ENCODE results near the gene HPGDS.
"Not testable (repeated sequence)": the region's sequence is repeated elsewhere in the genome, so short reads cannot be mapped to it uniquely, and the experiment has no call there.

The HPGDS gene

GRCh38 chr4:94356444-94356843 is 13.8 kb upstream of the HPGDS start:
- DNase-seq (no peak), ATAC-seq (no peak)

- no peak for ATAC-seq
- DNase-seq: no peak
Measured at GRCh38 chr4:94354474-94354896, 11.8 kb upstream of the HPGDS start.

DNA sequence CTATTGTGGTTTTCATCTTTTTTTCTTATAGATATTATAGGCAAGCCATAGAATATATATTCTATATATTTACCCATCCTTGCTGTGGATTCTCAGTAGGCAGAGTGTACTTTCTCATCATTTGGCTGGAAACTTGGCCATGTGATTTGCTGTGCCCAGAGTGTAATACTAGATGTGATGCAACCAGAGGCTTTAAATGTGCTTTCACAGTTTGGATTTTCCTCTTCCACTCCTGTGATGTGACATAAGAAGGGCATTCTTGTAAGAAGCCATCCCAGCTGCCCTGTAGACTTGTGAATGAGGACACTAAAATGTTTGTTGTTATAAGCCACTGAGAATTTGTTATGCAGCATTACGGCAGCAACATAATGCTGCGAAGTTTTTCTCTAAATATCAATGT is 10.4 kb upstream of the HPGDS start:
- ATAC-seq (no peak), DNase-seq (no peak)

- DNase-seq (no peak), ATAC-seq (no peak)
Measured at GRCh38 chr4:94352163-94352562, 9.5 kb upstream of the HPGDS start.

- DNase-seq (no peak), ATAC-seq (no peak)
Measured at GRCh38 chr4:94351319-94351718, 8.7 kb upstream of the HPGDS start.

DNA sequence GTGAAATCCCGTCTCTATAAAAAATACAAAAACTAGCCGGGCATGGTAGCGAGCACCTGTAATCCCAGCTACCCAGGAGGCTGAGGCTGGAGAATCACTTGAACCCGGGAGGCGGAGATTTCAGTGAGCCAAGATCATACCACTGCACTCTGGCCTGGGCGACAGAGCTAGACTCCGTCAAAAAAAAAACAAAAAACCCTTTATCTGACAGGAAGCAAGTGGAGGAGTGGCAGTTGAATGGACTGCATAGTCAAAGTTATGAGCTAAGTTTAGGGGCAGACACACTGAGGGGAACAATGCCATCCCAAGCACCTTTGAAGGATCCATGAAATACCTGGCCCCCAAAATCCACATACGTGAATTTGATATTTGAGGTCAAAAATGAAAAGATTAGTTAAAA is 7.5 kb upstream of the HPGDS start:
- no peak for DNase-seq
- ATAC-seq: no peak

- ATAC-seq (peak; percentile 70), DNase-seq (no peak)
Measured at GRCh38 chr4:94349193-94349592, 6.6 kb upstream of the HPGDS start.

DNA sequence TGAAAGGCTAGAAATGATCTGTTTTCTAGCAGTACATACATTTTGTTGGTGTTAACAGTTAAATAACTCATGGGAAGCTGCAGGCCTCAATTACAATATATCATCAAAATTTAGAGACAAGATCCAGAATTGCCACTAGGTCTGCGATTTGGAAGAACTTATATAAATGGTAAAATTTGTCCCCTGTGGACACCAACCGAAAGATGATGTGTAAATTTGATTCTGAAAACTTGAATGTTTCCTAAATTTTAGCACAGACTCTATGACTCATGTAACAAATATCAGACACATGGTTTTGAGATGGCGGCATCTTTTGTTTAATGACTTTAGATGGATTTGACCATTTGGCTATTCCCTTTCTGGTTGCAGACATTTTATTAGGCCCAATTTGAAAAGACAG is 6.0 kb upstream of the HPGDS start:
- ATAC-seq (peak; percentile 50), DNase-seq (no peak)

GRCh38 chr4:94346541-94346940 is 3.9 kb upstream of the HPGDS start:
- ATAC-seq: no peak
- DNase-seq: no peak

GRCh38 chr4:94345969-94346368 is 3.3 kb upstream of the HPGDS start:
- ATAC-seq: no peak
- DNase-seq: no peak

- ATAC-seq: no peak
- DNase-seq: no peak
Measured at GRCh38 chr4:94345266-94345665, 2.6 kb upstream of the HPGDS start.

GRCh38 chr4:94344457-94344856 is 1.8 kb upstream of the HPGDS start:
- ATAC-seq (no peak), DNase-seq (no peak)

DNA sequence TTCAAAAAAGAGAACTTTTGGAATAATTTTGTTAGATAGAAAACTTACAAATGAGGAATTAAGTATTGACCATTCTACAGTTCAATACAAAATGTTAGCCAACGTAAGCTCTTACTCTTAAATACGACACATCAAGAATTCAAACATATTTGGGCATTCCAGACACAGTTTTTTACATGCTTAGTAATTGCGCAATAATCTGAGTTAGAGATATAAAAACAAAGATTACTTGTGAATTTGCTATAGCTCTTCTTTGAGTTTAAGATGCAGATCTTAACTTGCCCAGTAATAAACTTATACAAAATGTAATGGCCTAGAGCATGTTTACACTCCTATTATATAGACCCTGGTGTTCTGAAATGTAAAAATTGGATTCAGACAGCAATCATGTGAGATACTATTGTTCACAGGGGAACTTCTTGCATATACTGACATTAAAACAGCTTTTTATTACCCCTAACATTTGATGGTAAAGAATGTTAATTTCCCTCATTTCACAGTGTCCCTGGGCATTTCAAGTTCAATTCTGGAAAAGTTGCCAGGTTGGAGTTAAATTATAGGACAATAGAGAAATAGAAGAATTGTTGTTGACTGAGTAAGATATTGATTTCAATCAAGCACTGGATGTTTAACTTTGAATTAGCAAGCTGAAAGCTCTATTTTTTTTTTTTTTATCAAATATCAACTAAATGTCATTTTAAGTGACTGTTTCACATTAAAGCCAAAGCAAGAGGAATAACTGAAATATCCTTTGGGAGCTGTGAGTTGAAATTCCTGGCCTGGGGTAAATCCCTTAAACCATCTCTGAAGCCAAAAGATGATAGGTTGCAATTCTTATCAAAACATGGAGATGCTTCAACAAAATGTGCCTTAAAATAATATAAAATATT is 910 bp downstream of the HPGDS start:
- no peak for DNase-seq
- ATAC-seq: no peak

- peak; percentile 30 for ATAC-seq
Measured at GRCh38 chr4:94339779-94340178, 2.9 kb downstream of the HPGDS start.

DNA sequence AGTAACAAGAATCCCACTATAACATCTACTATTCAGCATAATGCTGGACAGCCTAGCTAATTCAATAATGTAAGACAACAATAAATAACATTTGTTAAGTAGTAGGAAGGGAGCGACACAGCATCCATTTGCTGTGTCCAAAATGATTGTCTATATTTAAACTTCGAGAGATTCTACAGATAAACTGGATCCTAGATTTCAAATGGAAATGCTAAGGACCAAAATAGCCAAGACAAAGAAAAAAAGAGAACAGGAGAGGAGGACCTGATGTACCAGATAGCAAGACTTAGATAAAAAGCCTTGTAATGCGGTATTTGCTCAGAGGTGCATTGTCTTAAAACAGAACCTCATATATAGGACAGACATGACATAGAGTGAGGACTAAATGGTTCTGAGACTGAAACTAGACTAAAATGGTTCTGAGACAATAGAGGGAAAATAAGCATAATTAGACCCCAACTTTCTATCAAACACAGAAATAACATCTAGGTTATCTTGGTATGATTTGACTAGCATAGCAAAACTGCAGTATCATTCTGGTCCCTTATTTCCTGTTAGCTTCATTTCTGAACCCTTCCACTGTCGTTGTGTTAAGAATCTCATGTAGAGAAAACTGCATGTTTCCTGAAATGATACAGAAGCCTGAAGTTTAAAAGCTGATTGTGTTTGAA is 3.8 kb downstream of the HPGDS start:
- DNase-seq (no peak), ATAC-seq (peak; percentile 80)

More at GRCh38 chr4:94339779-94340178, 2.9 kb downstream of the HPGDS start:
- DNase-seq: no peak

DNA sequence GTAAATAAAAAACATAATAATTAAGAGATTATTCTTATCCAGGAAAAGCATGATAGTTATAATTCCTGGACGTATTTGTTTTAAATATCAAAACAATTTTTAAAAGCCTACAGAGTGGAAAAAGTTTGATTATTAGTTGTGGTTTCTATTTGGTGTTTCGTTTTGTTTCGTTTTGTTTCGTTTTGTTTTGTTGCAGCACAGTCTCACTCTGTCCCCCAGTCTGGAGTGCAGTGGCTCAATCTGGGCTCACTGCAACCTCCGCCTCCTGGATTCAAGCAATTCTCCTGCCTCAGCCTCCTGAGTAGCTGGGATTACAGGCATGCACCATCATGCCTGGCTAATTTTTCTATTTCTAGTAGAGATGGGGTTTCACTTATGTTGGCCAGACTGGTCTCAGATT is 5.8 kb downstream of the HPGDS start:
- DNase-seq, ATAC-seq: not testable (repeated sequence)

DNA sequence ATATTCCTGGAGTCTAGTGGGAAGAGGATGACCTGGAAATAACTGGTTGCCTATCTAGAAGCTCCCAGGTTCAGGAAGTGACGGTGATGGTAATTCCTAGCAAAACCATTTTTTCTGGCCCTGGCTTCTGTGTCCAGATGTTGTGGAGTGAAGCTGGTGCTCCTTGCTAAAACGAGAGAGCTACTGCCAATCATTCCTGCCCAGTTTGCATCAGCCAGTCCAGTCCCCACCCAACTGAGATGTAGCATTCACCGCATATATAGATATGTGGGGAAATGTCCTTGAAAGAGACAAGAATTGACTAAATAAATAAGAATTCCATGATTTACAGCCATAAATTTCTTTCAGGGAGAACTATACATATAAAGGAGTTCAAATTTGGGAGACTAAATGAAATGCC is 6.3 kb downstream of the HPGDS start:
- DNase-seq (no peak), ATAC-seq (no peak)

GRCh38 chr4:94334962-94335361 is 7.7 kb downstream of the HPGDS start:
- ATAC-seq: no peak
- no peak for DNase-seq

- no peak for ATAC-seq
- no peak for DNase-seq
Measured at GRCh38 chr4:94334476-94334875, 8.2 kb downstream of the HPGDS start.

DNA sequence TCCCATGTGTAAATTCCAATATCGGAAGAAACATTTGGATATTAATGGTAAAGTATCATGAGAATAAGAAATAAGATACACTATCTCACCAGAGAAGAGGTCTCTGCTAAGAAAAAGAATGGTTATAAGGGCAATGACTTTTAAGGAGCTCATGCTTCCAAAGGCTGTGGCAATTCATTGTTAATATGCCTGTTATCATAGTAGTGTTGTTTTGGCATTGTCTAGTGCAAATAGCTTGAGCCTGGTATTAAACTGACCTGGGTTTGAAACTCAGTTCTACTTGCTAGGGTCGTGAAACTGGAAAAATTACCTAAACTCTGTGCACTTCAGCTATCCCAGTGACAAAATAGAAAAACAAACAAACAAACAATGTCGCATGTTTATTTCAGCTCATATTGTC is 8.8 kb downstream of the HPGDS start:
- ATAC-seq (no peak), DNase-seq (no peak)

DNA sequence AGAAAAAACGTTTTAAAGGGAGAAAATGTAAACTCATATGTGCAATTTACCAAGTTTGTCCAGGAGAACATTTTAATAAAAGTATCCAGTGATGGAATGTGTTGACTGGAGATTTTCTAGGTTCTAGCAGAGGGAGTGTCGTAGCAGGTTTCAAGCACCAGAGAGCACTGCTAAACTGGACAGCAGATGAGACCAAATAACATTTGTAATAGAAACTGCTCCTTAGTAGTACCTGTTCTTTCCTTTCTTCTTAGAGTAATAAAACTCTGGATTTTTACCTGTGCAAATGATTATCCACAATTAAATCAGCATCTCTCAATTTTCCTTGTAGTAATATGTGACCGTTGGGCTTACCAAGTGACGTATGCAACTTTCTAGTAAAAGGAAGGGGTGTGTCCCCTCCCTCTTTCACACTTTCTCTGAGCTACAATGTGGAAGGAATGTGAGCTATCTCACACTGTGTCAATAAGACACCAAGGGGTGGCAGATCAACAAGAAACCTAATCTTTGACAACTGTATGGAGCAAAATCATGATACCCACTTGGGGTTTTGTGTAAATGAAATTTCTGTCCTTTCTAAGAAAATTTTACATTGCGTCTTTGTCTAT is 9.5 kb downstream of the HPGDS start:
- ATAC-seq: no peak

GRCh38 chr4:94329933-94330332 is 12.7 kb downstream of the HPGDS start:
- no peak for ATAC-seq
- no peak for DNase-seq

More for the DNA sequence above, 9.5 kb downstream of the HPGDS start:
- DNase-seq: no peak

DNA sequence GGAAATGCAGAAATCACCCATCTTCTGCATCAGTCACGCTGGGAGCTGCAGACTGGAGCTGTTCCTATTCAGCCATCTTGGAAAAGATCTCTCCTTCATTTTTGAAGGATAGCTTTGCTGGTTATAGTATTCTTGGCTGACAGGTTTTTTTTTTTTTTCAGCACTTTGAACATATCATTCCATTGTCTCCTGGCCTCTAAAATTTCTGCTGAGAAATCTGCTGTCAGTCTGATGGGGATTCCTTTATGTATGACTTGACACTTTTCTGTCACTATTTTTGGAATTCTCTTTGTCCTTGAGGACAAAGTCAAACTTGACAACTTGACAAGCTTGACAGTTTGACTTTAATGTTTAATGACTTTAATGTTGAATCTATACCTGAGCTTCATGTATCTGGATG is 16.8 kb downstream of the HPGDS start:
- DNase-seq (no peak), ATAC-seq (no peak)
